ENCODE measurements around the gene SAFB. TPM values are rescaled to one million over a fixed set of nuclear protein-coding genes. Genes with fewer than 3 reads are reported as not detected.

SAFB gene
- polyA plus RNA-seq, 1 of the 3 experiments (the other 2 are of a cell fraction), result 90.0 TPM

- Histone ChIP-seq H3K4me3 (ENCODE audit: low read depth in 2 of 2, low read length in 1 of 2) (no peak overlapping the region), H4K20me1 (ENCODE audit: insufficient read depth) (no peaks in the 10 kb centered on the region), H3K9me3 (no peaks in the 10 kb centered on the region), H3F3A (replicated peaks; ENCODE audit: insufficient read depth) (peaks cover 20% of the 10 kb centered on the region), H3K36me3 (replicated peaks in 1 of 2; ENCODE audit: control insufficient read depth in 1 of 2, insufficient read depth in 2 of 2, low read length in 1 of 2) (no peaks in the 10 kb centered on the region), H3K9me2 (no peaks in the 10 kb centered on the region), H2AFZ (ENCODE audit: low read depth) (no peak overlapping the region), H3K27me3 (ENCODE audit: insufficient read depth) (no peaks in the 10 kb centered on the region), H3K27ac (ENCODE audit: low read depth in 2 of 2, low read length in 1 of 2) (no peak overlapping the region), H3K9ac (no peak overlapping the region), H3K4me2 (no peak overlapping the region), H3K79me2 (ENCODE audit: insufficient read depth) (peaks cover 6% of the 10 kb centered on the region; the same call in 1 of the 2 replicates), H3K4me1 (ENCODE audit: control insufficient read depth in 1 of 2, insufficient read depth in 2 of 2, low read depth in 1 of 2, low read length in 1 of 2) (peaks cover 0 to 15% of the 10 kb centered on the region in 2 experiments; a peak in 1 of 4 replicates)
- 92% methylated on average over 8 of the region's 22 CpGs for WGBS (ENCODE audit: low lambda C conversion rate)
- no peak for DNase-seq
- ChIA-PET POLR2A (no interaction called here), CTCF (no interaction called here)
- TF ChIP-seq IRF3 (IDR thresholded peaks at IDR 0.05; ENCODE audit: low read depth, low read length), result no peak
- no peak for TF ChIP-seq RCOR1 (IDR thresholded peaks at IDR 0.05; ENCODE audit: low read length)
- TF ChIP-seq MAX (IDR thresholded peaks at IDR 0.05; ENCODE audit: low read depth), result no peak
- TF ChIP-seq EP300 (IDR thresholded peaks at IDR 0.05; ENCODE audit: borderline replicate concordance in 1 of 2, low read depth in 1 of 2, low read length in 1 of 2), result no peak
- no peak for TF ChIP-seq GABPA (IDR thresholded peaks at IDR 0.05; ENCODE audit: low read depth)
- TF ChIP-seq EZH2phosphoT487 (IDR thresholded peaks at IDR 0.05; ENCODE audit: borderline replicate concordance, low read depth), result no peak
- TF ChIP-seq FOSL2 (IDR thresholded peaks at IDR 0.05; ENCODE audit: borderline replicate concordance, low read depth), result no peak
- TF ChIP-seq TCF12 (IDR thresholded peaks at IDR 0.05), result no peak
- TF ChIP-seq TEAD4 (IDR thresholded peaks at IDR 0.05; ENCODE audit: borderline replicate concordance, insufficient read depth), result no peak
- TF ChIP-seq YY1 (IDR thresholded peaks at IDR 0.05; ENCODE audit: low read depth), result no peak
Observed at GRCh38 chr19:5684694-5685430, 62.0 kb downstream of the SAFB start.

- Histone ChIP-seq H3K4me3 (ENCODE audit: low read depth in 2 of 2, low read length in 1 of 2) (peak overlapping the region in 1 of 2 experiments; percentile 55; a peak in 2 of 4 replicates), H3F3A (replicated peaks; ENCODE audit: insufficient read depth) (peaks cover 28% of the 10 kb centered on the region), H3K4me2 (peak overlapping the region; percentile 85; the same call in 1 of the 2 replicates), H3K9me2 (no peaks in the 10 kb centered on the region), H2AFZ (ENCODE audit: low read depth) (no peak overlapping the region), H3K27me3 (ENCODE audit: insufficient read depth) (no peaks in the 10 kb centered on the region), H4K20me1 (ENCODE audit: insufficient read depth) (peaks cover 12% of the 10 kb centered on the region), H3K36me3 (replicated peaks in 1 of 2; ENCODE audit: control insufficient read depth in 1 of 2, insufficient read depth in 2 of 2, low read length in 1 of 2) (no peaks in the 10 kb centered on the region), H3K4me1 (ENCODE audit: control insufficient read depth in 1 of 2, insufficient read depth in 2 of 2, low read depth in 1 of 2, low read length in 1 of 2) (peaks cover 0 to 15% of the 10 kb centered on the region in 2 experiments; a peak in 1 of 4 replicates), H3K9ac (no peak overlapping the region), H3K79me2 (ENCODE audit: insufficient read depth) (peaks cover 15% of the 10 kb centered on the region), H3K27ac (ENCODE audit: low read depth in 2 of 2, low read length in 1 of 2) (peak overlapping the region; percentile 52 to 72; a peak in 2 of 4 replicates), H3K9me3 (no peaks in the 10 kb centered on the region)
- ChIA-PET CTCF (interaction anchor here (0.7 to 1.9 kb wide), 4 partner anchors 10 to 118 kb away, joined by 3 to 9 read pairs (median 4); no protein-coding TSS in a partner anchor), POLR2A (no interaction called here)
- TF ChIP-seq GATA2 (CRISPR knock-in tag; IDR thresholded peaks at IDR 0.05), result no peak
- TF ChIP-seq RCOR1 (IDR thresholded peaks at IDR 0.05; ENCODE audit: low read length), result no peak
- TF ChIP-seq TCF12 (IDR thresholded peaks at IDR 0.05), result no peak
- no peak for TF ChIP-seq REST (IDR thresholded peaks at IDR 0.05; ENCODE audit: low read depth, low read length)
- no peak for TF ChIP-seq RFX5 (IDR thresholded peaks at IDR 0.05; ENCODE audit: low read length)
- no peak for TF ChIP-seq RXRA (IDR thresholded peaks at IDR 0.05; ENCODE audit: borderline replicate concordance, low read depth)
- TF ChIP-seq IRF3 (IDR thresholded peaks at IDR 0.05; ENCODE audit: low read depth, low read length), result no peak
- TF ChIP-seq EZH2phosphoT487 (IDR thresholded peaks at IDR 0.05; ENCODE audit: borderline replicate concordance, low read depth), result no peak
- TF ChIP-seq RAD21 (IDR thresholded peaks at IDR 0.05; ENCODE audit: low read length), result no peak
- no peak for DNase-seq
- 57% methylated on average over 6 of the region's 16 CpGs for WGBS (ENCODE audit: low lambda C conversion rate)
Observed at GRCh38 chr19:5686326-5686646, 63.4 kb downstream of the SAFB start.
